ENCODE measurements around the gene MRPL46. TPM values are rescaled to one million over a fixed set of nuclear protein-coding genes. Genes with fewer than 3 reads are reported as not detected.

Gene MRPL46
- total RNA-seq, 4 donors from 2014 or later = 2.8 to 30.6 (median 16.0) TPM

DNA sequence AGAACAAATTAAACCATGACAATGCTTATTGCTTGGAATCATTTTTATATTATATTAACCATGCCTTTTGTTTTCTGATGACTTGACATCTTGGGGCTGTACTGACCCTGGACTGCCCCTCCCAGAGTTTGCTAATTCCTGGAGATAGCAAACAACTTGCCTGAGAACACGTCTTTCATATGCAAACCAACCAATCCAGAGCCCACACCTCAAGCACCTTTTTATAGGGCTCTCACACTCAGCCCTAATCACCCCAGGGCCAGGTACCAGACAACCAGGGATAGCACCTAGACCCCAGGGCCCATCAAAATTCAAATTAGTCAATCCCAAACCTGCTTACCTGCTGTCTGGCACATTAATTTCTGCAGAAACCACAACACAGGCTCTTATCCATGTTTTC lies 37.3 kb upstream of the MRPL46 start:
- Histone ChIP-seq H3K27me3 (no peaks in the 10 kb centered on the region), H3K9me3 (no peaks in the 10 kb centered on the region), H3K4me1 (no peaks in the 10 kb centered on the region), H3K27ac (no peak overlapping the region), H3K4me3 (no peak overlapping the region), H3K36me3 (no peaks in the 10 kb centered on the region)
- WGBS, 2 donors (ENCODE audit: low coverage in 1 of 2) = 76% methylated on average over 1 of the region's 1 CpG; no CpG with 5 or more reads in 1 of the 2 donors
- no peak for DNase-seq
- in situ Hi-C loops (cut with MboI; ENCODE audit: low pct_ligation_motif_present in 1 of 4, low pct_unique_long_range_greater_than_20kb in 1 of 4, low sequenced_read_pairs in 3 of 4) = no loop called here
- intact Hi-C loops (cut with DNase I; ENCODE audit: low total_unique reads) = no loop called here
- TF ChIP-seq, protein P1, sequence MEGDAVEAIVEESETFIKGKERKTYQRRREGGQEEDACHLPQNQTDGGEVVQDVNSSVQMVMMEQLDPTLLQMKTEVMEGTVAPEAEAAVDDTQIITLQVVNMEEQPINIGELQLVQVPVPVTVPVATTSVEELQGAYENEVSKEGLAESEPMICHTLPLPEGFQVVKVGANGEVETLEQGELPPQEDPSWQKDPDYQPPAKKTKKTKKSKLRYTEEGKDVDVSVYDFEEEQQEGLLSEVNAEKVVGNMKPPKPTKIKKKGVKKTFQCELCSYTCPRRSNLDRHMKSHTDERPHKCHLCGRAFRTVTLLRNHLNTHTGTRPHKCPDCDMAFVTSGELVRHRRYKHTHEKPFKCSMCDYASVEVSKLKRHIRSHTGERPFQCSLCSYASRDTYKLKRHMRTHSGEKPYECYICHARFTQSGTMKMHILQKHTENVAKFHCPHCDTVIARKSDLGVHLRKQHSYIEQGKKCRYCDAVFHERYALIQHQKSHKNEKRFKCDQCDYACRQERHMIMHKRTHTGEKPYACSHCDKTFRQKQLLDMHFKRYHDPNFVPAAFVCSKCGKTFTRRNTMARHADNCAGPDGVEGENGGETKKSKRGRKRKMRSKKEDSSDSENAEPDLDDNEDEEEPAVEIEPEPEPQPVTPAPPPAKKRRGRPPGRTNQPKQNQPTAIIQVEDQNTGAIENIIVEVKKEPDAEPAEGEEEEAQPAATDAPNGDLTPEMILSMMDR (IDR thresholded peaks at IDR 0.05) = no peak
- TF ChIP-seq POLR2A (IDR thresholded peaks at IDR 0.05) (no peak), POLR2AphosphoS5 (IDR thresholded peaks at IDR 0.05) (no peak), EP300 (IDR thresholded peaks at IDR 0.05; ENCODE audit: low read depth) (no peak)

DNA sequence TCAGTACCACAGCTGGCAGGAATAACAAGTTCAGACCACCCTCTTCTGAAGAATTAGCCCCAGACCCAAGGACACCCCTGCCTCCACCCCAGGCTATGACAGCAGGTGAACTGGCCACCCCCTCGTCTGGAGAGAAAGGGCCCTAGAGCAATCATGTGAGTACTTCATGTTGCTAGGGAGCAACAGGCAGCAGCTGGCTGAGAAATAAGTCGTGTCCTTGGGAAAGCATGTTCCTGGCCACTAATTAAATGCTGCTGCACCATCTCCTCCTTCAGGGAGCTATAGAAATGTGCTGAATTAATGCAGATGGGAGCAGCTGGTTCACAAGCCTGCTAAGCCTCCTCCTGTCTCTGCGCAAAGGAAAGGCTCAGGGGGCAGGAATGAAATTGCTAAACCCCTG lies 31.8 kb upstream of the MRPL46 start:
- H3K36me3 ChIP-seq = no peaks in the 10 kb centered on the region
- 72 to 100% methylated on average over 1 to 3 of the region's 3 CpGs for WGBS, 2 donors (ENCODE audit: low coverage in 1 of 2)
- in situ Hi-C loops (cut with MboI; ENCODE audit: low pct_ligation_motif_present in 1 of 4, low pct_unique_long_range_greater_than_20kb in 1 of 4, low sequenced_read_pairs in 3 of 4) (loop anchor here in 2 of 4 donors (25.0 kb wide), 1 partner anchor 113 kb away; the partner anchor contains the start of gene AEN (in 2 of the 2)), intact Hi-C loops (cut with DNase I; ENCODE audit: low total_unique reads) (no loop called here)
- no peak overlapping the region for H3K4me3 ChIP-seq
- no peak overlapping the region for H3K27ac ChIP-seq
- H3K9me3 ChIP-seq = no peaks in the 10 kb centered on the region
- no peaks in the 10 kb centered on the region for H3K4me1 ChIP-seq
- DNase-seq = no peak
- TF ChIP-seq POLR2A (IDR thresholded peaks at IDR 0.05) (no peak), EP300 (IDR thresholded peaks at IDR 0.05; ENCODE audit: low read depth) (no peak), POLR2AphosphoS5 (IDR thresholded peaks at IDR 0.05) (no peak)
- TF ChIP-seq, protein P1 (IDR thresholded peaks at IDR 0.05) = no peak
- H3K27me3 ChIP-seq = no peaks in the 10 kb centered on the region

DNA sequence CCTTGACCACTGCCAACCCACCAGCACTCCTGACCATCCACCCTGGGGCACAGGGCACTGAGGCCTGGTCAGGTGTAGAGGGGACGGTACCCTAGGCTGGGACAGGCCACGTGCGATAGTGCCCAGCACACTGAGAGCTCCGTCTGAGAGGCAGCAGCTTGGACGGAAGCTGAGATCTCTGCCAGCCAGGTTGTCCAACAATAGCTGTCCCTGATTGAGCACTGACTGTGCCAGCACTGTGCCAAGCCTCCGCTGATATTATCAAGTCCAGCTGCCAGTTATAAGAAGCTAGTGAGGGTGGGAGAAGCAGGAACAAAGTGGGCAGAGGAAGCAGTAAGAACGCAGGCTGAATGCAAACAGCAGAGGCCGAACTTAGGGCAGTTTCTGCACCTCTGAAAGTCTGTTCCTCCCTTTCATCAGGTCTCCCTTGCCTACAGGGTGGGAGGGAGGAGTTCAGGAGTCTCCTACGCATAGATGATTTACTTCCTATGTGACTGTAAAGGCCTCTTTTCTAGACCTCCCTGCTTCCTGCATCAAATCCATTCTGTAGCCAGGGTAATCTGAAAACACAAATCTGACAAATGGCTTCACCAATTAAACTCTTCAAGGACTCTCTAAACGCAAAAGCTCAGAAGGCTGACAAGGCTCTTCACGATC lies 30.0 kb upstream of the MRPL46 start:
- in situ Hi-C loops (cut with MboI; ENCODE audit: low pct_ligation_motif_present in 1 of 4, low pct_unique_long_range_greater_than_20kb in 1 of 4, low sequenced_read_pairs in 3 of 4) (loop anchor here in 2 of 4 donors (25.0 kb wide), 1 partner anchor 115 kb away; the partner anchor contains the start of gene AEN (in 2 of the 2)), intact Hi-C loops (cut with DNase I; ENCODE audit: low total_unique reads) (no loop called here)
- no peaks in the 10 kb centered on the region for H3K36me3 ChIP-seq
- H3K9me3 ChIP-seq = no peaks in the 10 kb centered on the region
- no peak for DNase-seq
- WGBS, 2 donors (ENCODE audit: low coverage in 1 of 2) = 78 to 90% methylated on average over 3 to 11 of the region's 11 CpGs
- H3K4me1 ChIP-seq = no peaks in the 10 kb centered on the region
- no peak for TF ChIP-seq POLR2A (IDR thresholded peaks at IDR 0.05)
- TF ChIP-seq POLR2AphosphoS5 (IDR thresholded peaks at IDR 0.05) = no peak
- TF ChIP-seq EP300 (IDR thresholded peaks at IDR 0.05; ENCODE audit: low read depth) = no peak
- TF ChIP-seq, protein P1 (IDR thresholded peaks at IDR 0.05) = no peak
- no peak overlapping the region for H3K27ac ChIP-seq
- no peak overlapping the region for H3K4me3 ChIP-seq
- H3K27me3 ChIP-seq = no peaks in the 10 kb centered on the region

DNA sequence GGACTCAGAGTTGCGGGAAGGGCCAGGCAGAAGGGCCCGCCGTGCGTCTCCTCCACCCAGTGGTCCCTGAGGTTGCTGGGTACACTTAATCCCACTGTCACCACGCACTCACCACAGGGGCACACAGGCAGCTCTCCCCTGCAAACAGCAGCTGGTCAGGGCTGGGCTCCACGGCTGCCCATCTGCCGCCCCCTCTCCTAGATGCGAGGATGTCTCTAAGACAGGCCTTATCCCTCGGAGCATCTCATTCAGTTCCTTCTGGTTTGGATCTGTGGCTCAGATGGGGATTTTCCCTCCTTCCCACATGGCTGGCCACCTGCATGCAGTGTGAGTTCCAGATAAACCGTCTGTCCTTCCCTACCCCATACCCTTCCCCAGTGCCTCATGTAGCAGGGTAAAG lies 26.7 kb upstream of the MRPL46 start:
- in situ Hi-C loops (cut with MboI; ENCODE audit: low pct_ligation_motif_present in 1 of 4, low pct_unique_long_range_greater_than_20kb in 1 of 4, low sequenced_read_pairs in 3 of 4) (loop anchor here in 2 of 4 donors (25.0 kb wide), 1 partner anchor 118 kb away; the partner anchor contains the start of gene AEN (in 2 of the 2)), intact Hi-C loops (cut with DNase I; ENCODE audit: low total_unique reads) (no loop called here)
- Histone ChIP-seq H3K36me3 (no peaks in the 10 kb centered on the region), H3K9me3 (no peaks in the 10 kb centered on the region), H3K27me3 (no peaks in the 10 kb centered on the region), H3K4me3 (no peak overlapping the region), H3K4me1 (no peaks in the 10 kb centered on the region), H3K27ac (no peak overlapping the region)
- 88 to 100% methylated on average over 1 to 10 of the region's 10 CpGs for WGBS, 2 donors (ENCODE audit: low coverage in 1 of 2)
- no peak for DNase-seq
- TF ChIP-seq POLR2AphosphoS5 (IDR thresholded peaks at IDR 0.05) = no peak
- TF ChIP-seq, protein P1 (IDR thresholded peaks at IDR 0.05) = no peak
- no peak for TF ChIP-seq POLR2A (IDR thresholded peaks at IDR 0.05)

All from transverse colon (tissue), 4 donors.